K562 (cell line): ENCODE results near the gene LRRC71.

Experiments used
- EWSR1 ChIP-seq: fragments of 450-650 bp; IDR thresholded peaks from 2 replicates; pipeline ENCODE4 v1.6.1; 2018; ENCODE audit warnings: borderline replicate concordance, mild to moderate bottlenecking, low read depth, moderate library complexity; ENCODE audit not compliant: partially characterized antibody
- POLR2A ChIP-seq: fragments of 450-650 bp; conservative IDR thresholded peaks from 2 replicates; pipeline ENCODE4 v1.6.1; 2016
- RBBP5 ChIP-seq: fragments of 200-600 bp; sonication (generic); IDR thresholded peaks from 2 replicates; pipeline ENCODE4 v1.6.1; 2012; ENCODE audit warnings: borderline replicate concordance, mild to moderate bottlenecking, low read length, control low read depth, inconsistent platforms; ENCODE audit not compliant: insufficient read depth, poor library complexity, severe bottlenecking
- SIN3A ChIP-seq, 2 experiments: fragments of 150-350 bp in 1 of 2; IDR thresholded peaks; 2 replicates each; pipeline ENCODE4 v1.6.1; 2011 to 2016; ENCODE audit warnings: borderline replicate concordance in 2 of 2, low read depth in 2 of 2, low read length in 2 of 2, mild to moderate bottlenecking in 2 of 2, moderate library complexity in 2 of 2; ENCODE audit not compliant: control insufficient read depth in 1 of 2

DNA sequence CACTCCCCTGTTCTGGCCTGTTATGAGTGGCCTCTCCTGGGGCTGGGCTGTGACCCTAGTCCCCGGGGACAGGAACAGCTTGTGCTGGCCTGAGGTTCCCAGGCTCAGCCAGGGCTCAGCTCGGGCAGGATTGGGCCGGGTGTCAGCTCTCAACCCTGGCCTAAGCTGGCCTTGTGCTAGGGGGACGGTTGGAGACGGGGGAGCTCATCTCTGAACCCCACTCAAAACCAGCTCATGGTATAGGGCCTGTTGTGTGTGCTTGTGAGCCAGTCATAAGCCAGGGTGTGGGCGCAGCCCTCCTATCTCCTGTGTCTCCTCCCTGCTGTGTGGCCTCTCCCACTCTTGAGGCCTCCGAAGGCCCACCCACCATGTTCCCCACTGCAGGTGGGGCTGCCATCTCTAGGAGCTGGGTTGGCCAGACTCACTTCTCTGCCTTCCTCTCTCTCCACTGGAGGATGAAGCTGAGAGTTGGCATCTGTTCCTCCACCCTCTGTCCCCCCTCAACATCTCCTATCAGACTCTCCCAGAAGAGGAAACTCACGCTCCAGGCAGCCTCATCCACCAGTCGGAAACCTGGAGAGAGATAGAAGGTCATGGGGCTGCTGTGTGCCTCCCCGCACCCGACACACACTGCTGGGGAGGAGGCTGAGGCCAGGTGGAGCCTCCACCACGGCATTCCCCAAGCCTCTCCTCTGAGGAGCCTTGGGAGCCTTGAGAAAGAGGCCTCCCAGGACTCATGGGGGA lies 25.5 kb upstream of the LRRC71 start:
- TF ChIP-seq EWSR1: no peak
- no peak for TF ChIP-seq SIN3A (IDR thresholded peaks at IDR 0.05; ENCODE audit: borderline replicate concordance in 2 of 2, control insufficient read depth in 1 of 2, low read depth in 2 of 2, low read length in 2 of 2)
- peak; percentile 35; the same call in 1 of the 2 replicates for TF ChIP-seq POLR2A
- no peak for TF ChIP-seq RBBP5
